K562 (cell line): ENCODE results near the gene NISCH. TPM values are rescaled to one million over a fixed set of nuclear protein-coding genes. Genes with fewer than 3 reads are reported as not detected.

Experiments
- ATAC-seq: fragments of 200-7000 bp; cut with Tn5 transposase; 3 replicates; pipeline ENCODE4 v1.9.1; 2020; ENCODE audit warnings: moderate library complexity
- BruUV-seq: library from RNA; stranded (reverse); fragments of 400-500 nt; replicated peaks from 2 replicates; lab custom pipeline; 2021; lab: Mats Ljungman, UMichigan
- CTCF ChIA-PET: fragments of 300-600 bp; formaldehyde crosslinking; extraction: SDS; loops from one replicate; lab custom pipeline; 2021; ENCODE audit warnings: low intra/inter-chr PET ratio; lab: Yijun Ruan, JAX
- POLR2A ChIA-PET: fragments of 300-600, 350-650 bp; sonication (Branson Sonifier 250); formaldehyde crosslinking; extraction: SDS; loops from one replicate; lab custom pipeline; 2021; ENCODE audit warnings: antibody characterized with exemption, inconsistent platforms; lab: Yijun Ruan, JAX
- DNase-seq, 4 experiments: peaks; one replicate each; pipeline versions ENCODE4 v3.0.0 to v3.0.0-alpha.2; 2011 to 2018; ENCODE audit warnings: low spot score in 3 of 4, mixed read lengths in 3 of 4; ENCODE audit errors: extremely low read depth in 1 of 4
- FAIRE-seq: peaks from 2 replicates; lab custom pipeline; 2011; peaks lifted over from hg19 to GRCh38; lab: Jason Lieb, UNC
- H2AFZ ChIP-seq: 2 replicates; pipeline ENCODE4 v1.6.0; 2011; ENCODE audit warnings: low read depth, low read length, control low read depth, inconsistent platforms
- H3K27ac ChIP-seq: fragments of 200-600 bp; 3 replicates; pipeline ENCODE4 v1.8.0; 2011; ENCODE audit warnings: low read depth, mild to moderate bottlenecking, control low read depth, inconsistent platforms, low read length, moderate library complexity, mixed read lengths; ENCODE audit errors: extremely low read depth
- H3K27me3 ChIP-seq, 2 experiments: fragments of 300-600 bp in 1 of 2; 2 replicates in 1 of 2; 3 replicates in 1 of 2; pipeline versions ENCODE4 v1.6.0 to v1.8.0; 2011; ENCODE audit warnings: inconsistent platforms in 2 of 2, low read length in 2 of 2, mild to moderate bottlenecking in 1 of 2, mixed read lengths in 1 of 2, moderate library complexity in 1 of 2; ENCODE audit not compliant: control insufficient read depth in 2 of 2, insufficient read depth in 2 of 2
- H3K36me3 ChIP-seq: fragments of 300-600 bp; 3 replicates; pipeline ENCODE4 v1.8.0; 2011; ENCODE audit warnings: mild to moderate bottlenecking, low read length, inconsistent platforms; ENCODE audit not compliant: control insufficient read depth, insufficient read depth
- H3K4me1 ChIP-seq, 2 experiments: fragments of 200-600 bp in 1 of 2; replicated peaks in 1 of 2; 2 replicates in 1 of 2; 3 replicates in 1 of 2; pipeline versions ENCODE4 v1.5.1 to v1.8.0; 2011; ENCODE audit warnings: inconsistent platforms in 2 of 2, low read length in 2 of 2, mild to moderate bottlenecking in 1 of 2, mixed read lengths in 1 of 2, moderate library complexity in 1 of 2; ENCODE audit not compliant: control insufficient read depth in 2 of 2, insufficient read depth in 2 of 2
- H3K4me2 ChIP-seq: 2 replicates; pipeline ENCODE4 v1.6.1; 2011; ENCODE audit warnings: low read length, control low read depth, inconsistent platforms, mixed read lengths; ENCODE audit not compliant: insufficient read depth
- H3K4me3 ChIP-seq: fragments of 200-600 bp; sonication (generic), shearing (Covaris generic); 2 replicates; pipeline ENCODE4 v1.5.1; 2016; ENCODE audit warnings: control low read depth, inconsistent platforms
- H3K79me2 ChIP-seq: fragments of 200-600 bp; 3 replicates; pipeline ENCODE4 v1.8.0; 2011; ENCODE audit warnings: low read length, inconsistent platforms; ENCODE audit not compliant: control insufficient read depth, insufficient read depth
- H3K9ac ChIP-seq, 2 experiments: 2 replicates each; pipeline versions ENCODE4 v1.6.0 to v1.6.1; 2011; ENCODE audit warnings: low read depth in 2 of 2, low read length in 2 of 2, control low read depth in 1 of 2, inconsistent platforms in 1 of 2, mild to moderate bottlenecking in 1 of 2, mixed read lengths in 1 of 2; ENCODE audit not compliant: insufficient read depth in 1 of 2
- H3K9me1 ChIP-seq: one replicate; pipeline ENCODE4 v1.6.0; 2011; ENCODE audit warnings: inconsistent platforms, mild to moderate bottlenecking, low read length, moderate library complexity; ENCODE audit not compliant: control insufficient read depth, insufficient read depth
- H3K9me3 ChIP-seq: replicated peaks from 2 replicates; pipeline ENCODE4 v1.5.1; 2011; ENCODE audit warnings: low read depth, low read length, inconsistent platforms; ENCODE audit not compliant: control insufficient read depth, insufficient read depth
- H4K20me1 ChIP-seq: replicated peaks from 2 replicates; pipeline ENCODE4 v1.6.1; 2011; ENCODE audit warnings: low read length, inconsistent platforms, mixed read lengths; ENCODE audit not compliant: control insufficient read depth, insufficient read depth
- HDAC8 ChIP-seq: fragments of 450-650 bp; IDR thresholded peaks from 2 replicates; pipeline ENCODE4 v1.6.1; 2016; ENCODE audit warnings: mild to moderate bottlenecking, missing genetic modification characterization, moderate library complexity, missing compliant biosample characterization
- KDM1A ChIP-seq, 2 experiments: fragments of 450-650 bp; IDR thresholded peaks; 2 replicates each; pipeline ENCODE4 v1.6.1; 2016; ENCODE audit warnings: mild to moderate bottlenecking in 2 of 2
- KDM5B ChIP-seq: fragments of 200-600 bp; sonication (generic); IDR thresholded peaks from 2 replicates; pipeline ENCODE4 v1.6.1; 2012; ENCODE audit warnings: low read depth, mild to moderate bottlenecking, moderate library complexity, low read length, control low read depth, inconsistent platforms; ENCODE audit not compliant: insufficient replicate concordance
- NR2C2 ChIP-seq, 2 experiments: fragments of 200-800 bp in 1 of 2; sonication (Bioruptor generic) in 1 of 2; sonication (generic) in 1 of 2; formaldehyde crosslinking in 1 of 2; IDR thresholded peaks; 2 replicates each; pipeline versions ENCODE4 v1.6.1 to v1.8.0; 2016 to 2022; ENCODE audit warnings: mild to moderate bottlenecking in 1 of 2, missing compliant biosample characterization in 1 of 2, missing genetic modification characterization in 1 of 2, missing genetic modification reagents in 1 of 2
- POLR3A ChIP-seq: IDR thresholded peaks from 2 replicates; pipeline ENCODE4 v1.6.1; 2011; ENCODE audit warnings: borderline replicate concordance, mild to moderate bottlenecking, moderate library complexity; ENCODE audit not compliant: insufficient read length, insufficient read depth; ENCODE audit errors: extremely low read depth
- POU5F1 ChIP-seq: fragments of 150-350 bp; IDR thresholded peaks from 2 replicates; pipeline ENCODE4 v1.6.1; 2014; ENCODE audit warnings: borderline replicate concordance, low read length, low read depth, mild to moderate bottlenecking; ENCODE audit not compliant: partially characterized antibody
- RCOR1 ChIP-seq, 2 experiments: IDR thresholded peaks; 2 replicates each; pipeline ENCODE4 v1.6.1; 2012; ENCODE audit warnings: low read depth in 2 of 2, low read length in 2 of 2, borderline replicate concordance in 1 of 2, improper control_type of control experiment in 1 of 2
- SIRT6 ChIP-seq: IDR thresholded peaks from one replicate; pipeline ENCODE4 v1.6.1; 2012; ENCODE audit warnings: low read depth, mild to moderate bottlenecking, control low read depth, inconsistent platforms, low read length, moderate library complexity
- TEAD1 ChIP-seq, 2 experiments: fragments of 450-650 bp in 1 of 2; sonication (generic) in 1 of 2; formaldehyde crosslinking; IDR thresholded peaks; 2 replicates each; pipeline versions ENCODE4 v1.4.0 to v1.8.0; 2020 to 2022; ENCODE audit warnings: mild to moderate bottlenecking in 2 of 2, missing genetic modification reagents in 1 of 2
- ZC3H8 ChIP-seq: fragments of 450-650 bp; IDR thresholded peaks from 2 replicates; pipeline ENCODE4 v1.6.1; 2017
- ZFP30 ChIP-seq: fragments of 250-450 bp; sonication (Bioruptor Pico); IDR thresholded peaks from 2 replicates; pipeline ENCODE4 v1.8.0; 2022; ENCODE audit warnings: moderate library complexity, mild to moderate bottlenecking, inconsistent platforms, borderline replicate concordance
- ZNF707 ChIP-seq: fragments of 250-450 bp; sonication (Bioruptor Pico); conservative IDR thresholded peaks from 2 replicates; pipeline ENCODE4 v1.8.0; 2022; ENCODE audit warnings: inconsistent platforms, mild to moderate bottlenecking, moderate library complexity
- WGBS: fragments of 100-300 bp; shearing (Covaris generic); methylation state at CpG from one replicate; pipeline ENCODE4 v1.1.6; 2016; ENCODE audit warnings: low coverage, mixed read lengths; ENCODE audit not compliant: insufficient coverage; ENCODE audit errors: missing lambda C conversion rate; 5-methylcytosine and 5-hydroxymethylcytosine counted together
- in situ Hi-C: fragments of 300-500 bp; cut with MboI; formaldehyde crosslinking; loops from 4 replicates; pipeline ENCODE4 v1.15.0; 2018; ENCODE audit warnings: inconsistent platforms, mixed read lengths
- intact Hi-C: fragments of 100-400 bp; cut with micrococcal nuclease; formaldehyde crosslinking; loops from 2 replicates; pipeline ENCODE4 v1.14.2; 2022
- polyA plus RNA-seq, 8 experiments: library from polyadenylated mRNA; depleted of rRNA in 4 of 8; stranded (reverse) in 5 of 8; unstranded in 3 of 8; fragments of >200 nt; fragmentation: Nextera tagmentation in 2 of 8; fragmentation: Illumina TruSeq in 1 of 8; extraction: Ambion mirVana in 2 of 8; extraction: Trizol in 1 of 8; gene quantifications; 2 replicates each; pipeline versions ENCODE4 v1.2.1 to v1.2.3, GENCODE V29; 2011 to 2014; ENCODE audit warnings: inconsistent platforms in 1 of 8, missing spikeins in 1 of 8
- total RNA-seq, 7 experiments: library from RNA; depleted of rRNA in 6 of 7; stranded (reverse); fragments of >200 nt in 6 of 7; fragmentation: Illumina TruSeq in 2 of 7; extraction: Trizol in 2 of 7; gene quantifications; 2 replicates each; pipeline versions ENCODE4 v1.2.1 to v1.2.3, GENCODE V29; 2011 to 2021; ENCODE audit warnings: low replicate concordance in 1 of 7
- TF ChIP-seq, protein P1 (sequence below): fragments of 450-650 bp; IDR thresholded peaks from 2 replicates; pipeline ENCODE4 v1.6.1; 2018; ENCODE audit warnings: mild to moderate bottlenecking, low read depth; ENCODE audit not compliant: partially characterized antibody
- TF ChIP-seq, protein P2 (sequence below): fragments of 450-650 bp; formaldehyde crosslinking; IDR thresholded peaks from 2 replicates; pipeline ENCODE4 v1.4.0; 2022; ENCODE audit warnings: missing genetic modification characterization
- TF ChIP-seq, protein P3 (sequence below): sonication (generic); IDR thresholded peaks from 2 replicates; pipeline ENCODE4 v1.6.1; 2016
- TF ChIP-seq, protein P4 (sequence below), 2 experiments: fragments of 200-800 bp in 1 of 2; sonication (Bioruptor generic) in 1 of 2; sonication (generic) in 1 of 2; formaldehyde crosslinking in 1 of 2; IDR thresholded peaks in 1 of 2; conservative IDR thresholded peaks in 1 of 2; 2 replicates each; pipeline versions ENCODE4 v1.5.0 to v1.6.1; 2016 to 2020; ENCODE audit warnings: missing compliant biosample characterization in 1 of 2, missing genetic modification characterization in 1 of 2, missing genetic modification reagents in 1 of 2

Gene NISCH
- total and polyA plus RNA-seq, 9 of the 15 experiments (the other 6 are each of a cell fraction or from before 2014, with no cell fraction given), result 0.44 to 43.5 (median 23.4) TPM

DNA sequence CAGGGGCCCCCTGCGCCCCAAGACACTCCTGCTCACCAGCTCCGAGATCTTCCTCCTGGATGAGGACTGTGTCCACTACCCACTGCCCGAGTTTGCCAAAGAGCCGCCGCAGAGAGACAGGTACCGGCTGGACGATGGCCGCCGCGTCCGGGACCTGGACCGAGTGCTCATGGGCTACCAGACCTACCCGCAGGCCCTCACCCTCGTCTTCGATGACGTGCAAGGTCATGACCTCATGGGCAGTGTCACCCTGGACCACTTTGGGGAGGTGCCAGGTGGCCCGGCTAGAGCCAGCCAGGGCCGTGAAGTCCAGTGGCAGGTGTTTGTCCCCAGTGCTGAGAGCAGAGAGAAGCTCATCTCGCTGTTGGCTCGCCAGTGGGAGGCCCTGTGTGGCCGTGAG, 36.7 kb downstream of the NISCH start:
- no peak for ATAC-seq
- Histone ChIP-seq H3K4me2 (no peak overlapping the region), H3K4me1 (peaks cover 0 to 29% of the 10 kb centered on the region in 2 experiments; a peak in 2 of 5 replicates), H4K20me1 (no peaks in the 10 kb centered on the region; the same call in 1 of the 2 replicates), H3K9me3 (no peaks in the 10 kb centered on the region), H3K27ac (no peak overlapping the region), H3K4me3 (no peak overlapping the region), H3K9me1 (no peaks in the 10 kb centered on the region), H2AFZ (no peak overlapping the region), H3K79me2 (no peaks in the 10 kb centered on the region), H3K36me3 (peaks cover 48% of the 10 kb centered on the region; the same call in 2 of the 3 replicates), H3K9ac (no peak overlapping the region; a peak in 1 of 4 replicates), H3K27me3 (no peaks in the 10 kb centered on the region)
- in situ Hi-C loops (no loop called here), intact Hi-C loops (no loop called here)
- ChIA-PET CTCF (no interaction called here), POLR2A (interaction anchor here (0.6 to 1.5 kb wide), 4 partner anchors 9 to 419 kb away, joined by 3 to 6 read pairs (median 4); no protein-coding TSS in a partner anchor)
- no peak for FAIRE-seq
- 90% methylated on average over 19 of the region's 21 CpGs for WGBS
- no peak for DNase-seq
- BruUV-seq, result no TSS peak
- TF ChIP-seq ZFP30 (CRISPR knock-in tag), result no peak
- TF ChIP-seq ZC3H8, result no peak
- no peak for TF ChIP-seq KDM5B
- TF ChIP-seq, protein P1, sequence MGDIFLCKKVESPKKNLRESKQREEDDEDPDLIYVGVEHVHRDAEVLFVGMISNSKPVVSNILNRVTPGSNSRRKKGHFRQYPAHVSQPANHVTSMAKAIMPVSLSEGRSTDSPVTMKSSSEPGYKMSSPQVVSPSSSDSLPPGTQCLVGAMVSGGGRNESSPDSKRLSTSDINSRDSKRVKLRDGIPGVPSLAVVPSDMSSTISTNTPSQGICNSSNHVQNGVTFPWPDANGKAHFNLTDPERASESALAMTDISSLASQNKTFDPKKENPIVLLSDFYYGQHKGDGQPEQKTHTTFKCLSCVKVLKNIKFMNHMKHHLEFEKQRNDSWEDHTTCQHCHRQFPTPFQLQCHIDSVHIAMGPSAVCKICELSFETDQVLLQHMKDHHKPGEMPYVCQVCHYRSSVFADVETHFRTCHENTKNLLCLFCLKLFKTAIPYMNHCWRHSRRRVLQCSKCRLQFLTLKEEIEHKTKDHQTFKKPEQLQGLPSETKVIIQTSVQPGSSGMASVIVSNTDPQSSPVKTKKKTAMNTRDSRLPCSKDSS, result no peak
- TF ChIP-seq, protein P2, sequence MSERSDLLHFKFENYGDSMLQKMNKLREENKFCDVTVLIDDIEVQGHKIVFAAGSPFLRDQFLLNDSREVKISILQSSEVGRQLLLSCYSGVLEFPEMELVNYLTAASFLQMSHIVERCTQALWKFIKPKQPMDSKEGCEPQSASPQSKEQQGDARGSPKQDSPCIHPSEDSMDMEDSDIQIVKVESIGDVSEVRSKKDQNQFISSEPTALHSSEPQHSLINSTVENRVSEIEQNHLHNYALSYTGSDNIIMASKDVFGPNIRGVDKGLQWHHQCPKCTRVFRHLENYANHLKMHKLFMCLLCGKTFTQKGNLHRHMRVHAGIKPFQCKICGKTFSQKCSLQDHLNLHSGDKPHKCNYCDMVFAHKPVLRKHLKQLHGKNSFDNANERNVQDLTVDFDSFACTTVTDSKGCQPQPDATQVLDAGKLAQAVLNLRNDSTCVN (CRISPR knock-in tag), result no peak
- no peak for TF ChIP-seq TEAD1 (CRISPR knock-in tag; IDR thresholded peaks at IDR 0.05)
- TF ChIP-seq RCOR1 (IDR thresholded peaks at IDR 0.05; ENCODE audit: borderline replicate concordance in 1 of 2, low read depth in 2 of 2, low read length in 2 of 2), result no peak
- TF ChIP-seq POLR3A, result no peak
- TF ChIP-seq, protein P3, sequence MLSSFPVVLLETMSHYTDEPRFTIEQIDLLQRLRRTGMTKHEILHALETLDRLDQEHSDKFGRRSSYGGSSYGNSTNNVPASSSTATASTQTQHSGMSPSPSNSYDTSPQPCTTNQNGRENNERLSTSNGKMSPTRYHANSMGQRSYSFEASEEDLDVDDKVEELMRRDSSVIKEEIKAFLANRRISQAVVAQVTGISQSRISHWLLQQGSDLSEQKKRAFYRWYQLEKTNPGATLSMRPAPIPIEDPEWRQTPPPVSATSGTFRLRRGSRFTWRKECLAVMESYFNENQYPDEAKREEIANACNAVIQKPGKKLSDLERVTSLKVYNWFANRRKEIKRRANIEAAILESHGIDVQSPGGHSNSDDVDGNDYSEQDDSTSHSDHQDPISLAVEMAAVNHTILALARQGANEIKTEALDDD, result no peak
- TF ChIP-seq ZNF707 (CRISPR knock-in tag), result no peak
- no peak for TF ChIP-seq SIRT6
- no peak for TF ChIP-seq NR2C2 (CRISPR knock-in tag; IDR thresholded peaks at IDR 0.05)
- no peak for TF ChIP-seq NR2C2 (tag; IDR thresholded peaks at IDR 0.05)
- TF ChIP-seq, protein P4, sequence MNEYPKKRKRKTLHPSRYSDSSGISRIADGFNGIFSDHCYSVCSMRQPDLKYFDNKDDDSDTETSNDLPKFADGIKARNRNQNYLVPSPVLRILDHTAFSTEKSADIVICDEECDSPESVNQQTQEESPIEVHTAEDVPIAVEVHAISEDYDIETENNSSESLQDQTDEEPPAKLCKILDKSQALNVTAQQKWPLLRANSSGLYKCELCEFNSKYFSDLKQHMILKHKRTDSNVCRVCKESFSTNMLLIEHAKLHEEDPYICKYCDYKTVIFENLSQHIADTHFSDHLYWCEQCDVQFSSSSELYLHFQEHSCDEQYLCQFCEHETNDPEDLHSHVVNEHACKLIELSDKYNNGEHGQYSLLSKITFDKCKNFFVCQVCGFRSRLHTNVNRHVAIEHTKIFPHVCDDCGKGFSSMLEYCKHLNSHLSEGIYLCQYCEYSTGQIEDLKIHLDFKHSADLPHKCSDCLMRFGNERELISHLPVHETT (CRISPR knock-in tag; conservative IDR thresholded peaks at IDR 0.05 in 1 of 2, IDR thresholded peaks at IDR 0.05 in 1 of 2), result no peak
- no peak for TF ChIP-seq POU5F1
- TF ChIP-seq HDAC8 (tag), result no peak
- no peak for TF ChIP-seq KDM1A (IDR thresholded peaks at IDR 0.05)
